ENCODE measurements around the gene GPATCH1.
"Not testable (repeated sequence)": the region's sequence is repeated elsewhere in the genome, so short reads cannot be mapped to it uniquely, and the experiment has no call there.

Gene GPATCH1

DNA sequence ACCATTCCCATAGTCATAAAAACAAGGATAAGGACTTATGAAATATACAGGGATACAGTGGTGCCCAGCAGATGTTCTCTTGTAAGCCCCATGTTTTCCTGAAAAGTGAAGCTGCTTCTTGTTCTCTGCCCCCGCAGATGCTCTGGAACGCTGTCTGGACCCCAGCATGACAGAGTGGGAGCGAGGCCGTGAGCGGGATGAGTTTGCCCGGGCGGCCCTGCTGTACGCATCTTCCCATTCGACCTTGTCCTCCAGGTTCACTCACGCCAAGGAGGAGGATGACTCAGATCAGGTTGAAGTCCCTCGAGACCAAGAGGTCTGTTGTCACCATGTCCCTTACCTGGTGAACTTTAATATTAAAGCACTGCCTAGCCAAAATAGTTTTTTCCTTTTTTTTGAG lies 30.6 kb downstream of the GPATCH1 start:
- DNase-seq (ENCODE audit: low read depth in 2 of 2): no peak

DNA sequence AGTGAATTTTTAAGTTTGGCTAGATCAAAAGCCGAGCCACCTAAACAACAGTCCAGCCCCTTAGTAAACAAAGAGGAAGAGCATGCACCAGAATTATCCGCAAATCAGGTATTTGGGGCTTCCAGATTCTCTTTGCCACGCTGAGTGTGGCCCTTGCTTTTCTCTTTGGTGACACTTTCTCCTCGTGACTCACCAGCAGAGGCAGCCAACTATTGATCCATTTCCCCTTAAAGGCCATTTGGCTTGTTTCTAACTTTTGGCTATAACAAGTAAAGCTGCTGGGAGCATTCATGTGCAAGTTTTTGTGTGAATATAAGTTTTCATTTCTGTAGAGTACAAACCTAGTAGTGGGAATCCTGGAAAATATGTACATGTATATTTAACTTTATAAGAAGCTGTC lies 33.3 kb downstream of the GPATCH1 start:
- DNase-seq (ENCODE audit: low read depth in 2 of 2): no peak

DNA sequence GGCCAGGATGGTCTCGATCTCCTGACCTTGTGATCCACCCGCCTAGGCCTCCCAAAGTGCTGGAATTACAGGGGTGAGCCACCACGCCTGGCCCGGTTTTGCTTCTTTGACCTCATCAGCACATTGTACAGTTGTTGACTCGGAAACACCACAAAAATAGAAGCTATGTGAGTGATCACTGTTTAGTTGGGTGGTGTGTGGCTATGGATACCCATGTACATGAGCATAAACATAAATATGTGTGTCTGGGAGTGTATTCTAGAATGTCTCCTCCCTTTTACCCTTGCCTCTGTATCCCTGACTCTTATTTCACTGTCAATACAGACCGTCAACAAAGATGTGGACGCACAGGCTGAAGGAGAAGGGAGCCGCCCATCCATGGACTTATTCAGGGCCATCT lies 36.5 kb downstream of the GPATCH1 start:
- no peak for DNase-seq (ENCODE audit: low read depth in 2 of 2)

DNA sequence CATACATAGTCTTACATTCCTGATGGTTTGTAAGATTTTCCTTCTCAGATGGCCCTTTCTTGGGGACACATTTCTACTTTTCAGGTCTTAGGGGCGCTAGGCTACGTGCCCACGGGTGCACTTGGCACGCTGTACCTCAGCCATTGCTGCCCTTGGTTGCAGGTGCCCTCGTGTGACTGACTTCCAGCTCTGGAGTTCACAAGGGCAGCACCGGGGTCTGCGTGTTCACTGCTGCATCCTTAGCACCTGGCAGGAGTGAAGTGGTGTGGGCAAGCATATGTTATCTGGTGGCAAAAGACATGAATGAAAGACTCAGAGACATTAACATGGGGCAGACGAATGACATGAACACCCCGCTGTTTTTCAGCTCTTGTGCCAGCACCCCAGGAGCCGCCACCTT lies 37.7 kb downstream of the GPATCH1 start:
- no peak for DNase-seq (ENCODE audit: low read depth in 2 of 2)

DNA sequence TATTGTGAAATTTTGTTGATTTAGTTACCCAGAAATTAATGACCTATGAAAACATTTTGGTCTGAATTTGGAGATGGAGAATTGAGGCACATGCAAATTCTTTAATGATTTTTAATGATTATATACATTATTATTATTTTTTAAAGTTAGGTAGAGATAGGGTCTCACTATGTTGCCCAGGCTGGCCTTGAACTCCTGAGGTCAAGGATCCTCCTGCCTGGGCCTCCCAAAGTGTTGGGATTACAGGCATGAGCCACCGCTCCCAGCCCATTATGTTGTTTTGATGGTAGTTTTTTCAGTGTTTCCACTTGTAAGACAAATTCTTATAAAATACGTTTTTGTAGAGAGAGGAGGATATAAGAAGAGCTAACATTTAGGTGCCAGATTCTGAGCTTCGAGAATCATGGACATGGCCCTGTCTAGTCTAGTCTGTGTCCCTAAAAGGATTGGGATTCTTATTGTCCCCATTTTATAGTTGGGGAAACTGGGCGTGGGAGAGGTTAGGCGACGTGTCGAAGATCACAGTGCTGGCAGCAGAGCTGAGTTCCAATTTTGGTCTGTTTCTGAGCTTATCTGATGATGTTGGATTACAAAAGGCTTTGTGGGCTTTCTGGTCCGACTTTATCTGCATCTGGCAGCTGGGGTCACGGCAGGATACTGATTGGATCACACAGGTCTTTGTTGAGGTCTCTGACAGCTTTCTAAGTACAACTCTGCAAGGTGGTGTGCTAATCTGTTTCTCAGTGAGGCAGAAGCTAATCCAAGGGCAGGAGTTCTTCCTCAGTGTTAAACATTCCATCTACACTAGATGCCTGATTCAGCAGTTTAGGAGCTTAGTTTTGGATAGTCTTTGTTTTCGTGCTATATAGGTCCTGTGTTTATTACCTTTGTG lies 43.5 kb downstream of the GPATCH1 start:
- no peak for DNase-seq (ENCODE audit: low read depth in 2 of 2)

DNA sequence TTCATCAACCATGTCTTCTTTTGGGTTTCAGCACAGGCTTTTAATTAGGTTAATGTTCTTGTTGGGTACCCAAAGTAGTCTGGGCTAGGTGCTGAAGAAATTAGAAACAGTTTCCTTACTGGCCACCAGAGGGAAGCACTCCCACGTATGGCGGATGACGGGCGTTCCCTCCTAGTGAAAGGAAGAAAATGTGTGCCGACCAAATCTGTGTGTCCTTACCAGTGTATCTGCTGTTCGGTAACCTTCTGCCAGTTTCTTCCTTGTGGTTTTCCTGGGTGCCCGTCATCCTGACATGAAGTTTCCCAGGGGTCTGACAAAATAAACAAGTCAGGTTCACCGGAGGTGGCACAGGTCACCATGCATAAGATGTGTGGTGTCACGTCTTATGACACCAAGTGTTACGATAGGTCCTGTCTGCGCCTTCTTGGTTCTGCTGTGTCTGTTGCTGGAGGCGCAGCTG lies 45.0 kb downstream of the GPATCH1 start:
- DNase-seq (ENCODE audit: low read depth in 2 of 2): peak; percentile 22

DNA sequence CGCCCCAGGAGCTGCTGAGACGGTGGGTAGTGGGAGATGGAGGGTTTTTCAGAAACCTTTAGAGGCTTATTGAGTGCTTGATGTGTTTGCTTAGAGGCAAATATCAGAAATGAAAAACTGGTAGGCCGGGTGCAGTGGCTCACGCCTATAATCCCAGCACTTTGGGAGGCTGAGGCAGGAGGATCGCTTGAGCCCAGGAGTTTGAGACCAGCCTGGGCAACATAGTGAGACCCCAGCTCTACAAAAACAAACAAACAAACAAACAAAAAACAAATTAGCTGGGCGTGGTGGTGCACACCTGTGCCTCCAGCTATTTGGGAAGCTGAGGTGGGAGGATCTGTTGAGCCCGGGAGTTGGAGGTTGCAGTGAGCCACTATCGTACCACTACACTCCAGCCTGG lies 45.7 kb downstream of the GPATCH1 start:
- DNase-seq (ENCODE audit: low read depth in 2 of 2): not testable (repeated sequence)

DNA sequence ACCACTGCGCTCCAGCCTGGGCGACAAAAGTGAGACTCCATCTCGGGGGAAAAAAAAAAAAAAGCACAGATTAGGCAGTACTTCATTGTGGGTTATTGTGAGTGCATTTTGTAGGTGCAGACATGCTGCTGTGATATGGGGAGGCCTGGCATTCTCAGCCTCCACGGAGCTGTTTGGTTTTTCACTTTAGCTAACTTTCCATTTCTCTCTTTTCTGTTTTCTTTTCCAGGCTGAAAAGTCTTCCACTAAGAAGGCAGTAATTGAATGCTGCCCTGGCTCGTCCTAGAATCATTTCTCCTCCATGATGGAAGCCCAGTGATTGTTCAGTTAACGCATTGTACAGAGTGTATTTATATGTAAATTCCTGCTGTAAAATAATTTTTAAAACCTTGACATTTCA lies 48.9 kb downstream of the GPATCH1 start:
- no peak for DNase-seq (ENCODE audit: low read depth in 2 of 2)

DNA sequence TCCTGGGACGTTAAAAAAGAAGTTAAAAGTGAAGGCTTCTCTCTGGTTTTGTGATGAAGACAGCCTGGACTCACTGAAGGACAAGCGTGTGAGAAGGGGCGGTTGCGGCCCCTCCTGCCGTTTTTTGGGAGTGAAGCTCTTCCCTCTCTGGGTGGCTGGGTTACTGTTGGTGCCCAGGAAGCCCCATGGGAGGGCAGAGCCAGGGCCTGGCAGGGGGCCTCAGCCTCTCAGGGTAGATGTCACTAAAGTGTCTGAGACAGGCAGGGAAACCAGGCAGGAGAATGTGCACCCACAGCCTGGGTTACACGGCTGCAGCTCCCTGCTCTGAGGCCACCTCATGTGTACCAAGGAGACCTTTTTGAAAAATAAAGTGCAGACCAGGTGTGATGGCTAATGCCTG lies 49.5 kb downstream of the GPATCH1 start:
- no peak for DNase-seq (ENCODE audit: low read depth in 2 of 2)

DNA sequence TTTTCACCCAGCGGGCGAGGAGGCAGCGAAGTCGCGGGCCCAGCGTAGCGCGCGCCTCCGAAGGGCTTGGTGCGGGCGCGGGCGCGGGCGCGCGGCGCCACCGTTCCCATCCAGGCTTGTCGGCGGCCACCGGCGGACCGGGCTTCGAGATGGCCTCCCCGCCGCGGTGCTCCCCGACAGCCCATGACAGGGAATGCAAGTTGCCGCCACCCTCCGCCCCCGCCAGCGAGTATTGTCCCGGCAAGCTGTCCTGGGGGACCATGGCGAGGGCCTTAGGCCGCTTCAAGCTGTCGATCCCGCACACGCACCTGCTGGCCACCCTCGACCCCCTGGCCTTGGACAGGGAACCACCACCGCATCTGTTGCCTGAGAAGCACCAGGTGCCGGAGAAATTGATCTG lies 51.0 kb downstream of the GPATCH1 start, which contains the start of gene WDR88:
TSS of gene WDR88 (plus strand) at position 94 of the 400 bp plus-strand sequence. CDS start at position 150, 56 bp downstream.
- DNase-seq (ENCODE audit: low read depth in 2 of 2): no peak

DNA sequence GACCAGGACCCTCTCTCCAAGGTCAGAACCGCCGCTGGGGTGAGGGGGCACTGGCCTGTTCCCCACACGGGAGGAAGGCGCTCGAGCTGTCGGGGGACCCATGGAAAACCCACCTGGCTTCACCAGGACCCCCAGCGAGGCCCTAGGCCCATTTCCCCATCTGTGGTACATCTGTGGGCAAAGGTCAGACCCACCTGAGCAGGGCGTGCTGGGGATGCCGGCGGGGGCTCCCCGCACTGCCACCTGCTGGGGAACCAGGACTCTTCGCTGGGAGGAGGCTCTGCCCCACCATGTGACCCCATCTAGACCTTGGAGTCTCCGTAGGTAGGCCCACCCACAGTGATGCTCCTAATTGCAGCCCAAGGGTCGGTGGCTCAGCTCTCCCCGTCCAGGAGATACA lies 51.4 kb downstream of the GPATCH1 start:
- DNase-seq (ENCODE audit: low read depth in 2 of 2): no peak

DNA sequence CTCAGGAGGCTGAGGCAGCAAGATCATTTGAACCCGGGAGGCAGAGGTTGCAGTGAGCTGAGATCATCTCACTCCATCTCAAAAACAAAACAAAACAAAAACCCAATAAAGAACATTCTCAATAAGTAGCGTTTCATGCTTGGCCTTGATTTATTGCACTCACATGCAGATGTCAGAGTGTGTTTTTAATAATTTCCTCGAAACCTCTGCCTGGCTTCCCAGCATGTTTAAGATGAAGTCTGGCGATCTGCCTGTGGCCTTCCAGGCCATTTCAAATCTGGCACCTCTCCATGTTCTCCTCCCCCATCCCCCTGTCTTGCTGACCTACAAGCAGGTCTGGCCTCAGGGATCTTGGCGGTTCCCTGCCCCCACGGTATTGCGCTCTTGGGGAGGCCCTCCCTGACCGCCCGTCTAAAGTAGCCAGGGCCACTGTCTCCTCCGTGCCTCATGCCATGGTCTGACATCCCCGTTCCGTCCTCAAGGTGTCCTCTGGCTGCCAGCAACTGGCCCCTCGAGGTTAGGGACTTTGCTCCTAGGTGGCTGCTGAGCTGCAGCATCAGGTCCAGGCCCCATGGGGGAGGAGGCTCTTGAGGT lies 52.6 kb downstream of the GPATCH1 start:
- DNase-seq (ENCODE audit: low read depth in 2 of 2): peak; percentile 11 to 15

DNA sequence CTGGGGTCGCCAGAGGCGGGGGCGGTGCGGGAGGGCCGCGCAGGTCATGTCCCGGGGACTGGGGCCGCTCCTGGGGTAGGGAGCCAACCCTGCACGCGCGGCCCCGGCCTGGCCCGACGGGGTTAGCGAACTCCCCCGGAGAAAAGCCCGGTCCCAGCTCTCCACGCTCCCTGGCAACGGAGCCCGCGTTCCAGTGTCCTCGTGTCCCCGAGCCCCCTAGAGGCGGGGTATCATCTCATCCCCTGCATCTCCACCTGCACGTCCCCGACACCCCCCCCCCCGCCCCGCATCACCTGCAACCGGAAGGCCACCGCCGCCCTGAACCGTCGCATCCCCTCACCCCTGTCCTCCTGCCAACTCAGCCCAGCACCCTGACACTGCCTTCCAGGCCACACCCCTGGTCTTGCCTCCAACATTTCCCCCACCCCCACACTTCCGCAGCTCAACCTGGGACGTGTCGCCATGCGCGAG lies 53.6 kb downstream of the GPATCH1 start:
- no peak for DNase-seq (ENCODE audit: low read depth in 2 of 2)

DNA sequence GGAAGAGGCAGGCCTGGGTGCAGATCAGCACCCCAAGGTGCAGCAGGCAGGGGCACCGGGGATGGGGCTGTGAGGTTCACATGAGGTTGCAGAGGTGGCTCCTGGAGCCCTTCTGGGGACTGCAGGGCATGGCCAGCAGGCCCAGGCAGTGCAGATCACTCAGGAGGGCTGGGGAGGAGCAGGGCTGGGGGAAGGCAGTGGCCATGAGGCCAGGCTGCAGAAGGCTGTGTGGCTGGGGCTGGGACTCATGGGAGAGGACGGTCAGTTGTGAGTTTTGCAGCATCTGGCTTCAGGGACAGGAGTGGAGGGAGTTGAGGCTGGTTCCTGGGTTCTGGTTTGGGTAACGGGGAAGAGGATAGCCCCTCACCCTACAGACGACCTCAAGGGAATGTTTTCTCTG lies 58.2 kb downstream of the GPATCH1 start:
- no peak for DNase-seq (ENCODE audit: low read depth in 2 of 2)

DNA sequence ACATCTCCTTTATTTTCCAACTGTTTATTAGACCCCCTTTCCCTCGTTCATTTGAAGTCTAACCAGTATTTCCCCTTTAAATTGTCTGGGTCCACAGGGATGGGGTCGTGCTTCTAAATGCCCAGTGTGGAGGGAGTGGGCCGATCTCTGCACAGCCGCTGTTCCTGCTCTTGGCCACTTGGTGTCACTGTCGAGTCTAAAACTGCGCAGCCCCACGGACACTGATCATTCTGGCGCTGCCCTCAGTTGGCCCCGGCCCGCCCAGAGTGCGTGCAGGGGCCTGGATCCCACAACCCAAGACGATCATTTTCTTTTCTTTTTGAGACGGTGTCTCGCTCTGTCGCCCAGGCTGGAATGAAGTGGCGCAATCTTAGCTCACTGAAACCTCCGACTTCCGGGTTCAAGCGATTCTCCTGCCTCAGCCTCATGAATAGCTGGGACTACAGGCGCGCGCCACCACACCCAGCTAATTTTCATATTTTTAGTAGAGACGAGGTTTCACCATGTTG lies 63.0 kb downstream of the GPATCH1 start:
- DNase-seq (ENCODE audit: low read depth in 2 of 2): peak; percentile 17 to 30

DNA sequence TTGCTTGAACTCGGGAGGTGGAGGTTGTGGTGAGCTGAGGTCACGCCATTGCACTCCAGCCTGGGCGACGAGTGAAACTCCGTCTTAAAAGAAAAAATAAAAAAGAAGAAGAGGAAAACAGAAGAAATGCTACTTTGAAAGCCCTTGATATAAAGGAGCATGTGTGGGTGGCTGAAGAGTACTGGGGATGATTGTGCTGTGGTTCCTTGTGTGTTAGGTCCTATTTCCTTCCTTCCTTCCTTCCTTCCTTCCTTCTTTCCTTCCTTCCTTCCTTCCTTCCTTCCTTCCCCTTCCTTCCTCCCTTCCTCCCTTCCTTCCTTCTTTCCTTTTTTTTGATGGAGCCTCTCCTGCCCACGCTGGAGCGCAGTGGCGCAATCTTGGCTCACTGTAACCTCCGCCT lies 65.2 kb downstream of the GPATCH1 start:
- no peak for DNase-seq (ENCODE audit: low read depth in 2 of 2)

DNA sequence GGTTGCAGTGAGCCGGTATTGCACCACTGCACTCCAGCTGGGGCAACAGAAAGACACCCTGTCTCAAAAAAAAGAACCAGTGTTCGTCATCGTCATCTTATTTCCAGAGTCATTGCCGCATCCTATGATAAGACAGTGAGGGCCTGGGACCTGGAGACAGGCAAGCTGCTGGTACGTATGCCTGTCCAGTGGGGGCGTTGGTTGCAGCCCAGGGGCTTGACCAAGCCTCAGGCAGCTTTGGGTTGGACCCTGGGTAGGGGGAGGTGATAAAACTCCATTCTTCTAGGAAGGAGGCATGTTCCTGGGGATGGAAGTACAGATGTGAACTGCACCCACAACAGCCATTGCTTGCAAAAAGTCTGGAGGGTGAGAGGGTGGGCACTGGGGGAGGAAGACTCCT lies 66.6 kb downstream of the GPATCH1 start:
- DNase-seq (ENCODE audit: low read depth in 2 of 2): no peak

DNA sequence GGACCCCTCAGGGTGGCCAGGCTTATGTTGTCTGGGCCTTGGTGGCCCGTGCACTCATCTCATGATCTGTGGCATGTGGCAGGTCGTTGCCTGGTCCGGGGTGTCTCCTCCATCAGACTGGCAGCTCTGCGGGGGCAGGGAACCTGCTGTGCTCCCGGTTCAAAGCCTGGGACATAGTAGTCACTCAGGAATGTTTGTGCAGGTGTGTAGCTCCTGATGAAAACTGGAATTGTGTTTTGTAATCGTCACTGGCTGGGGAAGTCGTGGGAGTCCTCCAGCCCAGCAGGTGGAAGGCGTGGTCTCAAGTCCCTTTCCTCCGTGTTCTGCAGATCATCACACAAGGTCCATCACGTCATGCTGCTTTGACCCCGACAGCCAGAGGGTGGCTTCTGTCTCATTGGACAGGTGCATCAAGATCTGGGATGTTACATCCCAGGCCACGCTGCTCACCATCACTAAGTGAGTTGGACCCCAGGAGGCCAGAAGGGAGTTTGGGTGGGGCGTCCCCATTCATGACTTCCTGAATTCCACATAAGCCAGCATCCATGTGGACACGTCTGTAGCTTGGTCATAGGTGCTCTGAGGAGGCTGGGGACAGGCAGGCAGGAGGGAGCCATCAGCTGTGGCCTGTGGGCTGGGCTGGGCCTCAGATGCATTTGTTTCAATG lies 70.0 kb downstream of the GPATCH1 start:
- DNase-seq (ENCODE audit: low read depth in 2 of 2): no peak

DNA sequence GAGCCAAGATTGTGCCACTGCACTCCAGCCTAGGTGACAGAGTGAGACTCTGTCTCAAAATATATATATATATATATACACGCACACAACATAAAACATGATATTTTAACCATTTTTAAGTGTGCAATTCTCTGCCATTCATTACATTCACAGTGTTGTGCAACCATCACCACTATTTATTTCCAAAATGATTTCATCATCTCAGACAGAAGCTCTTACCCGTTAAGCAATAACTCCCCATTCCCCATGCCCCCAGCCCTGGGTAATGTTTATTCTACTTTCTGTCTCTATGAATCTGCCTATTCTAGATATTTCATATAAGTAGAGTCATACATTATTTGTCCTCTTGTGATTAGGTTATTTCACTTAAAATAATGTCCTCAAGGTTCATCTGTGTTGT lies 71.2 kb downstream of the GPATCH1 start:
- DNase-seq (ENCODE audit: low read depth in 2 of 2): peak in 1 of 2 experiments; percentile 4

DNA sequence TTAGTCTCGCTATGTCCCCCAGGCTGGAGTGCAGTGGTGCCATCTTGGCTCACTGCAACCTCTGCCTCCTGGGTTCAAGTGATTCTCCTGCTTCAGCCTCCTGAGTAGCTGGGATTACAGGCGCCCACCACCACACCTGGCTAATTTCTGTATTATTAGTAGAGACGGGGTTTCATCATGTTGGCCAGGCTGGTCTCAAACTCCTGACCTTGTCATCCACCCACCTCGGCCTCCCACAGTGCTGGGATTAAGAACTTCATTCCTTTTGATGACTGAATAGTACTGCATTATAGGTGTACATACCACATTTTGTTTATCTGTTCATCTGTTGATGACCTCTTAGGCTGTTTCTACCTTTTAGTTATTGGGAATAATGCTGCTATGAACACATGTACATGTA lies 71.6 kb downstream of the GPATCH1 start:
- not testable (repeated sequence) for DNase-seq (ENCODE audit: low read depth in 2 of 2)

DNA sequence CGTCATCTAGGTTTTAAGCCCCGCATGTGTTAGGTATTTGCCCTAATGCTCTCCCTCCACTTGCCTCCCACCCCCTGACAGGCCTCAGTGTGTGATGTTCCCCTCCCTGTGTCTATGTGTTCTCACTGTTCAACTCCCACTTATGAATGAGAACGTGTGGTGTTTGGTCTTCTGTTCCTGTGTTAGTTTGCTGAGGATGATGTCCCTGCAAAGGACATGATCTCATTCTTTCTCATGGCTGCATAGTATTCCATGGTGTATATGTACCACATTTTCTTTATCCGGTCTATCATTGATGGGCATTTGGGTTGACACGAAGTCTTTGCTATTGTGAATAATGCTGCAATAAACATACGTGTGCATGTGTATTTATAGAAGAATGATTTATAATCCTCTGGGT lies 73.3 kb downstream of the GPATCH1 start:
- DNase-seq (ENCODE audit: low read depth in 2 of 2): not testable (repeated sequence)

DNA sequence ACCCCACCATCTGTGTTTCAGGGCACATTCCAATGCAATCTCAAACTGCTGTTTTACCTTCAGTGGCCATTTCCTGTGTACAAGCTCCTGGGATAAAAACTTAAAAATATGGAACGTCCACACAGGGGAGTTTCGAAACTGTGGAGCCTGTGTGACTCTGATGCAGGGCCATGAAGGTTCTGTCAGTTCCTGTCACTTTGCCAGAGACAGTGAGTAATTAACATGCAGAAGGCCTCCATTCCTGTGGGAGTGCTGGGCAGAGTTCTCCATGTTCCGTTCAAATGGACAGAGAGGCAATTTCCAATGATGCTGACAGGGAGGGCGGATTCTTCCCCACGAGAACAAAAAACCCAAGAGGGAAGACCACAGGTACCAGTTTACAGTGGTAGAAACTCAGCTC lies 75.4 kb downstream of the GPATCH1 start:
- peak; percentile 15 to 17 for DNase-seq (ENCODE audit: low read depth in 2 of 2)
